Rectal smooth muscle tissue (tissue), 1 donor: Measurements from ENCODE around the gene DDX41.

Source experiments
- H3K27ac ChIP-seq: one replicate; pipeline ENCODE4 v1.7.0; 2013; ENCODE audit warnings: low read depth, low read length, inconsistent platforms
- H3K27me3 ChIP-seq: one replicate; pipeline ENCODE4 v1.7.0; 2013; ENCODE audit warnings: low read length; ENCODE audit not compliant: control insufficient read depth, insufficient read depth
- H3K36me3 ChIP-seq: one replicate; pipeline ENCODE4 v1.7.0; 2013; ENCODE audit warnings: low read length; ENCODE audit not compliant: control insufficient read depth, insufficient read depth
- H3K4me1 ChIP-seq: one replicate; pipeline ENCODE4 v1.7.0; 2013; ENCODE audit warnings: low read length; ENCODE audit not compliant: control insufficient read depth, insufficient read depth
- H3K4me3 ChIP-seq: one replicate; pipeline ENCODE4 v1.7.0; 2013; ENCODE audit warnings: low read length
- H3K9ac ChIP-seq: one replicate; pipeline ENCODE4 v1.7.0; 2013; ENCODE audit warnings: low read length

Gene DDX41

GRCh38 chr5:177508837-177509236 lies 7.9 kb downstream of the DDX41 start:
- Histone ChIP-seq H3K36me3 (peaks cover 15% of the 10 kb centered on the region), H3K4me3 (peak overlapping the region; percentile 58), H3K9ac (no peak overlapping the region), H3K4me1 (no peaks in the 10 kb centered on the region), H3K27me3 (no peaks in the 10 kb centered on the region), H3K27ac (peak overlapping the region; percentile 5)

GRCh38 chr5:177508221-177508611 lies 8.5 kb downstream of the DDX41 start:
- Histone ChIP-seq H3K9ac (no peak overlapping the region), H3K27ac (no peak overlapping the region), H3K4me3 (peak overlapping the region; percentile 34), H3K27me3 (no peaks in the 10 kb centered on the region), H3K4me1 (no peaks in the 10 kb centered on the region), H3K36me3 (peaks cover 14% of the 10 kb centered on the region)

- Histone ChIP-seq H3K36me3 (peaks cover 11% of the 10 kb centered on the region), H3K27ac (no peak overlapping the region), H3K27me3 (no peaks in the 10 kb centered on the region), H3K9ac (no peak overlapping the region), H3K4me1 (no peaks in the 10 kb centered on the region), H3K4me3 (peak overlapping the region; percentile 17)
Measured at GRCh38 chr5:177507596-177508220, 9.1 kb downstream of the DDX41 start.

- Histone ChIP-seq H3K4me3 (no peak overlapping the region), H3K27ac (no peak overlapping the region), H3K36me3 (peaks cover 11% of the 10 kb centered on the region), H3K27me3 (no peaks in the 10 kb centered on the region), H3K9ac (no peak overlapping the region), H3K4me1 (no peaks in the 10 kb centered on the region)
Measured at GRCh38 chr5:177507165-177507564, 9.6 kb downstream of the DDX41 start.

- no peaks in the 10 kb centered on the region for H3K36me3 ChIP-seq
- no peak overlapping the region for H3K4me3 ChIP-seq
- H3K9ac ChIP-seq = no peak overlapping the region
- H3K27me3 ChIP-seq = no peaks in the 10 kb centered on the region
- H3K27ac ChIP-seq = no peak overlapping the region
- no peaks in the 10 kb centered on the region for H3K4me1 ChIP-seq
Measured at GRCh38 chr5:177505075-177505474, 11.7 kb downstream of the DDX41 start.

- Histone ChIP-seq H3K36me3 (no peaks in the 10 kb centered on the region), H3K27me3 (no peaks in the 10 kb centered on the region), H3K4me3 (no peak overlapping the region), H3K9ac (no peak overlapping the region), H3K27ac (no peak overlapping the region), H3K4me1 (no peaks in the 10 kb centered on the region)
Measured at GRCh38 chr5:177504086-177505056, 12.4 kb downstream of the DDX41 start.

GRCh38 chr5:177503351-177504085 lies 13.2 kb downstream of the DDX41 start:
- peaks cover under 1% of the 10 kb centered on the region for H3K27me3 ChIP-seq
- no peak overlapping the region for H3K4me3 ChIP-seq
- no peak overlapping the region for H3K27ac ChIP-seq
- H3K4me1 ChIP-seq = no peaks in the 10 kb centered on the region
- no peaks in the 10 kb centered on the region for H3K36me3 ChIP-seq
- H3K9ac ChIP-seq = no peak overlapping the region

GRCh38 chr5:177502886-177503285 lies 13.9 kb downstream of the DDX41 start:
- Histone ChIP-seq H3K36me3 (no peaks in the 10 kb centered on the region), H3K9ac (no peak overlapping the region), H3K27ac (no peak overlapping the region), H3K4me3 (no peak overlapping the region), H3K27me3 (peaks cover 4% of the 10 kb centered on the region), H3K4me1 (peaks cover 4% of the 10 kb centered on the region)

GRCh38 chr5:177501874-177502678 lies 14.7 kb downstream of the DDX41 start:
- no peak overlapping the region for H3K9ac ChIP-seq
- no peak overlapping the region for H3K4me3 ChIP-seq
- peaks cover 4% of the 10 kb centered on the region for H3K4me1 ChIP-seq
- peaks cover 4% of the 10 kb centered on the region for H3K27me3 ChIP-seq
- H3K36me3 ChIP-seq = no peaks in the 10 kb centered on the region
- no peak overlapping the region for H3K27ac ChIP-seq

GRCh38 chr5:177500685-177501522 lies 15.9 kb downstream of the DDX41 start:
- Histone ChIP-seq H3K27me3 (peaks cover 4% of the 10 kb centered on the region), H3K36me3 (peaks cover 2% of the 10 kb centered on the region), H3K9ac (no peak overlapping the region), H3K27ac (no peak overlapping the region), H3K4me3 (no peak overlapping the region), H3K4me1 (peaks cover 6% of the 10 kb centered on the region)

GRCh38 chr5:177499842-177500241 lies 16.9 kb downstream of the DDX41 start:
- Histone ChIP-seq H3K27ac (no peak overlapping the region), H3K9ac (no peak overlapping the region), H3K27me3 (peaks cover 4% of the 10 kb centered on the region), H3K4me3 (no peak overlapping the region), H3K36me3 (peaks cover 2% of the 10 kb centered on the region), H3K4me1 (peaks cover 13% of the 10 kb centered on the region)
